Endothelial cell (in vitro differentiated cells): ENCODE measurements around the gene PSENEN. TPM values are rescaled to one million over a fixed set of nuclear protein-coding genes. Genes with fewer than 3 reads are reported as not detected.
A peak's percentile ranks its signal among the peaks of the same experiment; 100 is the strongest.

ENCODE experiments used
- DNase-seq: peaks from one replicate; pipeline ENCODE4 v3.0.0; 2021; ENCODE audit warnings: low spot score
- H3K27ac Mint-ChIP-seq: one replicate; pipeline ENCODE4 v1.8.0; 2021; ENCODE audit warnings: mixed read lengths, inconsistent platforms; ENCODE audit not compliant: unreplicated experiment
- H3K27me3 Mint-ChIP-seq: one replicate; pipeline ENCODE4 v1.8.0; 2021; ENCODE audit warnings: mild to moderate bottlenecking, moderate library complexity, mixed read lengths, inconsistent platforms; ENCODE audit not compliant: unreplicated experiment
- H3K36me3 Mint-ChIP-seq: one replicate; pipeline ENCODE4 v1.8.0; 2021; ENCODE audit warnings: mild to moderate bottlenecking, low read depth, mixed read lengths, inconsistent platforms; ENCODE audit not compliant: unreplicated experiment
- H3K4me1 Mint-ChIP-seq: one replicate; pipeline ENCODE4 v1.8.0; 2021; ENCODE audit warnings: mild to moderate bottlenecking, mixed read lengths, inconsistent platforms; ENCODE audit not compliant: unreplicated experiment
- H3K4me3 Mint-ChIP-seq: one replicate; pipeline ENCODE4 v1.8.0; 2021; ENCODE audit warnings: mild to moderate bottlenecking, mixed read lengths, inconsistent platforms; ENCODE audit not compliant: unreplicated experiment
- H3K9me3 Mint-ChIP-seq: one replicate; pipeline ENCODE4 v1.8.0; 2021; ENCODE audit warnings: mixed read lengths, inconsistent platforms; ENCODE audit not compliant: unreplicated experiment
- total RNA-seq: library from RNA; stranded (reverse); fragmentation: NEBNext Ultra II Directional; extraction: Animal tissue kit (Norgen Biotek cat#: 25700); gene quantifications from one replicate; pipeline ENCODE4 v1.2.1, GENCODE V29; 2021; ENCODE audit not compliant: unreplicated experiment
- TF ChIP-seq, protein P1 (sequence below): fragments of 200-600 bp; sonication (generic); IDR thresholded peaks from one replicate; pipeline ENCODE4 v1.5.0; 2021; ENCODE audit warnings: antibody characterized with exemption; ENCODE audit not compliant: unreplicated experiment

The PSENEN gene
- total RNA-seq, 1 donor from 2014 or later: 99.0 TPM

DNA sequence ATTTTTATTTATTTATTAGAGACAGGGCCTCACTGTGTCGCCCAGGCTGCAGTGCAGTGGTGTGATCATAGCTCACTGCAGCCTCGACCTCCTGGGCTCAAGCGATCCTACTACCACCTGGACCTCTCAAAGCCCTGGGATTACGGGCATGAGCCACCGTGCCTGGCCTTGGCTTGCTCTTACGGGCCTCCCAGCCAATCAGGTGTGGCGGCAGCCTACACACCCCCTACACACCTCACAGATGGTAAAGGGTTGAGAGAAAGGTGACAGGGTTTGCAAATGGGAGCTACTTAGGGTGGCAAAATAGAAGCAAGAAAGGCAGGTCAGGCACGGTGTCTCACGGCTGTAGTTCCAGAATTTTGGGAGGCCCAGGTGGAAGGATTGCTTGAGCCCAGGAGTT, 42.1 kb upstream of the PSENEN start:
- H3K9me3 Mint-ChIP-seq: no peaks in the 10 kb centered on the region
- H3K4me1 Mint-ChIP-seq: peaks cover 3% of the 10 kb centered on the region
- no peak overlapping the region for H3K27ac Mint-ChIP-seq
- H3K27me3 Mint-ChIP-seq: peaks cover 4% of the 10 kb centered on the region
- H3K4me3 Mint-ChIP-seq: no peak overlapping the region
- DNase-seq: no peak
- H3K36me3 Mint-ChIP-seq: no peaks in the 10 kb centered on the region
- TF ChIP-seq, protein P1, sequence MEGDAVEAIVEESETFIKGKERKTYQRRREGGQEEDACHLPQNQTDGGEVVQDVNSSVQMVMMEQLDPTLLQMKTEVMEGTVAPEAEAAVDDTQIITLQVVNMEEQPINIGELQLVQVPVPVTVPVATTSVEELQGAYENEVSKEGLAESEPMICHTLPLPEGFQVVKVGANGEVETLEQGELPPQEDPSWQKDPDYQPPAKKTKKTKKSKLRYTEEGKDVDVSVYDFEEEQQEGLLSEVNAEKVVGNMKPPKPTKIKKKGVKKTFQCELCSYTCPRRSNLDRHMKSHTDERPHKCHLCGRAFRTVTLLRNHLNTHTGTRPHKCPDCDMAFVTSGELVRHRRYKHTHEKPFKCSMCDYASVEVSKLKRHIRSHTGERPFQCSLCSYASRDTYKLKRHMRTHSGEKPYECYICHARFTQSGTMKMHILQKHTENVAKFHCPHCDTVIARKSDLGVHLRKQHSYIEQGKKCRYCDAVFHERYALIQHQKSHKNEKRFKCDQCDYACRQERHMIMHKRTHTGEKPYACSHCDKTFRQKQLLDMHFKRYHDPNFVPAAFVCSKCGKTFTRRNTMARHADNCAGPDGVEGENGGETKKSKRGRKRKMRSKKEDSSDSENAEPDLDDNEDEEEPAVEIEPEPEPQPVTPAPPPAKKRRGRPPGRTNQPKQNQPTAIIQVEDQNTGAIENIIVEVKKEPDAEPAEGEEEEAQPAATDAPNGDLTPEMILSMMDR: no peak

DNA sequence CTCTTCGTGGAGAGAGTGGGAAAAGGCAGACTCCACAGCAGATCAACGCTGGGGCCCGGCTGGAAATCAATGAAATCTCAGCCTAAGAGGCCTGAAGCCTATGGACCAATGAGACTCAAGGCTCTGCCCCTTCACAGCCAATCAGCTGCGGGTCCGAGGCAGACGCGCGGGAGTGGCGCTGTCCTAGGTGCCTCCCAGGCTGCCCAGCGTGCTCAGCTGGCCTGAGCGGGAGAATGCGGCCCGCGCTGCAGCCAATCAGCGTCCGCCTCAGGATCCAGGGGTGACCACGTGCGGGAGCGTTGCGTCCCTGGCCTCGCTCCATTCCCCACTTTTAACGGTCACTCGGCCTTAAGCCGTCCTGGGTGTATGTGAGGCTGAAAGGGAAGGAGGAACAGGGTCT, 41.2 kb upstream of the PSENEN start, which contains the start of gene ZBTB32:
Gene ZBTB32, plus strand, starts transcription at position 341 of the 400 bp plus-strand sequence. CDS start 10,069 bp downstream, outside the sequence.
- Mint-ChIP-seq H3K4me3 (no peak within 1 kb of the TSS), H3K27ac (no peak within 1 kb of the TSS), H3K4me1 (peaks cover 3% of the 10 kb centered on the region), H3K9me3 (no peaks in the 10 kb centered on the region), H3K27me3 (peaks cover 4% of the 10 kb centered on the region), H3K36me3 (no peaks in the 10 kb centered on the region)
- TF ChIP-seq, protein P1: no peak
- DNase-seq: peak; percentile 37

DNA sequence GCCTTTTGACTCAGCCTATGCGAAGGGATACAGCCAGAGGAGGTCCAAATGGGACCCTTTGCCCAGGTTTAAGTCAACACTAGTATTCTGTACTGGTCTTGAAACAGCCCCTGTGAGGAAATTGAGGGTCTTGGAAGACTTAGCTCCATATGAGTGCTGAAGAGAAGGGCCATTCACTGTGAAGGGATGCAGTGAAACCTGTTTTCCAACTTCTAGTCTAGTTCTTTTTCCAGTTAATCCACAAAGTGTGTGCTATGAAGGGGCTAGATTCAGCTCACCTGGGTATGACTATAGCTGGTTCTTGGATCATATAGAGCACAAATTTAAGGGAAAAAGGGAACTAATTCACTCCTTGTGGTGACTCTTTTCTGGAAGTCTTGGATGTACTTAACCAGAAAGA, 37.1 kb upstream of the PSENEN start:
- H3K27ac Mint-ChIP-seq: no peak overlapping the region
- H3K4me1 Mint-ChIP-seq: no peaks in the 10 kb centered on the region
- H3K27me3 Mint-ChIP-seq: no peaks in the 10 kb centered on the region
- H3K4me3 Mint-ChIP-seq: no peak overlapping the region
- H3K36me3 Mint-ChIP-seq: no peaks in the 10 kb centered on the region
- no peaks in the 10 kb centered on the region for H3K9me3 Mint-ChIP-seq
- TF ChIP-seq, protein P1: no peak
- DNase-seq: no peak

DNA sequence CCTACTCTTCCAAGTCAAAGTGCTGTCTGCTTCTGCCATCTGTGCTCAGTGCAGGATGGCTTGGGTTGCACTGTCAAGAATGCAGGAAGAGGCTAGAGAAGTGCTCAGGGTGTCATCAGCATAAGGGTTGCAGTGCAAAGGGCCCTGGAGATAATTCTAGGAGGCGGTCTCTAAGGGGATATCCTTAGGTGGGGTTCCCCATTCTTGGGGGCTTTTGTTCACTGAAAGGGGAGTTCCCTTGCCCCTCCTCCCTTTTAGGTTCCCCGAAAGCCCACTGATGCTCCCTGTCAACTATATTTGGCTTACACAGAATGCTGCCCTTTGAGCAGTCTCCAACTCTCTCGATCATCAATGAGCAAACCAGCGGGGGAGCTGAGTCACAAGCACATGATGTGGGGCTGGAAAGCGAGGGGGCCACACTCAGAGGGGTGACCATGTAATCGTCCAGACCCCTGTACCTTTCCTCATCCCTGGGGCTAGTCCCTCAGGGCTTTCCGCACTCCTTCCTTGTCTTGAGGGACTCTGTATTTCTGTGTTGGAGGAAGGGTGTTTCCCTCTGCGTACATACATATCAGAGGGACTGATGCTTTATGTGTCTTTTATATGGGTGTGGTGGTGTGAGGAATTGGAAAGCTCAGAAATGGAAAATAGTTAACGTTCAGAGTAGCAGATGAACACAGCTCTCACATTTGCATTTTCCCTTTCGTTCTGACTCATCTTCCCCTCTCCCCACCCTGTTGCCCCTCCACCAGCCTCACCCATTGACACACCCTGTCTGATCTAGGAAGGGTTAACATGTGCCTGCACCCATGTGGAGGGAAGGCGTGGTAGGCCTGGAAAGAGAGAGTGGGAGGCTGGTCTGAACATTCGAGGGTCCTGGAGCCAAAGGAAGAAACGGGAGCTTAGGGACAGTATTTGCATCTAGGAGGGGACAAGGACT, 34.4 kb upstream of the PSENEN start:
- no peaks in the 10 kb centered on the region for H3K9me3 Mint-ChIP-seq

More for the DNA sequence above, 34.4 kb upstream of the PSENEN start:
- Mint-ChIP-seq H3K4me1 (peaks cover 4% of the 10 kb centered on the region), H3K36me3 (no peaks in the 10 kb centered on the region), H3K4me3 (no peak overlapping the region), H3K27ac (no peak overlapping the region), H3K27me3 (peaks cover 2% of the 10 kb centered on the region)
- TF ChIP-seq, protein P1: no peak
- no peak for DNase-seq
